CD4-positive, alpha-beta T cell treated with Interleukin-21 for 1 hour (primary cell): Measurements from ENCODE around the gene LTF.
"Not testable (repeated sequence)": the region's sequence is repeated elsewhere in the genome, so short reads cannot be mapped to it uniquely, and the experiment has no call there.

Experiments used
- DNase-seq: peaks from one replicate; pipeline ENCODE4 v3.0.0-alpha.2; 2020

LTF gene

DNA sequence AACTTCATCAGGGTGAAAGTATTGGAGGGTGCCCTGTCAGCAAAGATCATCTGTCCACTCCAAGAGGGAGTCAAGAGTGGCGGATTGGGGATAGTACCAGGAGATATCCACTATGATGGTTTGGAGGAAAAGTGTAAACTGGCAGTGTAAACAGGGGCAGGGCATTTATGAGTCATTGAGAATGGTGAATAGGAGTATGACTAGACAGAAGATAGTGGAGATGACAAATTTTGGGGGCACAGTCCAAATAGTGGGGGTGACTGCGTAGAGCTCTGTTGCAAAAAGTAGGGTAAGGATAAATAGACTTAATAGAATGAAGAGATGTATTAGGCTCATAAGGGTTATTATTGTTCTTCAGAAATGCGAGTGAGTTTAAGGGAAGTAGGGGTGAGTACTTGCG is 75.9 kb downstream of the LTF start:
- DNase-seq: not testable (repeated sequence)

DNA sequence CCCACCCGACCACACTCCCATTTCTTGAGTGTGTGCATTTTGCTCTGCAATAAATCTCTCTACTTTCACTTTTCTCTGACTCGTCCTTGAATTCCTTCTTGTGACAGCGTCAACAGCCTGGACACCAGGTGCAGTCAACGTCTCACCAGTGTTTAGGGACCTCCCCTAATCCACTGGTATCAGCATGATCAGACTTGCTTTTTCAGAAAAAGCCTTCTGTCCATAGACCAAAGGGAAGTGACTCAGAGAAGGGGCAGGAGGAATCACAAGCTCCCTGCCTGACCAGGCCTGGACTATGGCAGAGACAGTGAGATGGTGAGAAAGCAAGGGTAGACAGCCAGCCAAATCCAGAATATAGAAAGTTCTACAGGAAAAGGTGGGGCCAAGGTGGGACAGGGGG is 78.5 kb downstream of the LTF start:
- no peak for DNase-seq
